NCI-H1930 (cell line): Measurements from ENCODE around the gene SMC1B.
"Not testable (repeated sequence)": the region's sequence is repeated elsewhere in the genome, so short reads cannot be mapped to it uniquely, and the experiment has no call there.

ENCODE experiments used
- DNase-seq, 2 experiments: peaks; one replicate each; lab custom pipeline; 2025; lab: John Stamatoyannopoulos, UW

Gene SMC1B, protein sequence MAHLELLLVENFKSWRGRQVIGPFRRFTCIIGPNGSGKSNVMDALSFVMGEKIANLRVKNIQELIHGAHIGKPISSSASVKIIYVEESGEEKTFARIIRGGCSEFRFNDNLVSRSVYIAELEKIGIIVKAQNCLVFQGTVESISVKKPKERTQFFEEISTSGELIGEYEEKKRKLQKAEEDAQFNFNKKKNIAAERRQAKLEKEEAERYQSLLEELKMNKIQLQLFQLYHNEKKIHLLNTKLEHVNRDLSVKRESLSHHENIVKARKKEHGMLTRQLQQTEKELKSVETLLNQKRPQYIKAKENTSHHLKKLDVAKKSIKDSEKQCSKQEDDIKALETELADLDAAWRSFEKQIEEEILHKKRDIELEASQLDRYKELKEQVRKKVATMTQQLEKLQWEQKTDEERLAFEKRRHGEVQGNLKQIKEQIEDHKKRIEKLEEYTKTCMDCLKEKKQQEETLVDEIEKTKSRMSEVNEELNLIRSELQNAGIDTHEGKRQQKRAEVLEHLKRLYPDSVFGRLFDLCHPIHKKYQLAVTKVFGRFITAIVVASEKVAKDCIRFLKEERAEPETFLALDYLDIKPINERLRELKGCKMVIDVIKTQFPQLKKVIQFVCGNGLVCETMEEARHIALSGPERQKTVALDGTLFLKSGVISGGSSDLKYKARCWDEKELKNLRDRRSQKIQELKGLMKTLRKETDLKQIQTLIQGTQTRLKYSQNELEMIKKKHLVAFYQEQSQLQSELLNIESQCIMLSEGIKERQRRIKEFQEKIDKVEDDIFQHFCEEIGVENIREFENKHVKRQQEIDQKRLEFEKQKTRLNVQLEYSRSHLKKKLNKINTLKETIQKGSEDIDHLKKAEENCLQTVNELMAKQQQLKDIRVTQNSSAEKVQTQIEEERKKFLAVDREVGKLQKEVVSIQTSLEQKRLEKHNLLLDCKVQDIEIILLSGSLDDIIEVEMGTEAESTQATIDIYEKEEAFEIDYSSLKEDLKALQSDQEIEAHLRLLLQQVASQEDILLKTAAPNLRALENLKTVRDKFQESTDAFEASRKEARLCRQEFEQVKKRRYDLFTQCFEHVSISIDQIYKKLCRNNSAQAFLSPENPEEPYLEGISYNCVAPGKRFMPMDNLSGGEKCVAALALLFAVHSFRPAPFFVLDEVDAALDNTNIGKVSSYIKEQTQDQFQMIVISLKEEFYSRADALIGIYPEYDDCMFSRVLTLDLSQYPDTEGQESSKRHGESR

GRCh38 chr22:45413368-45414211 is at the start of gene SMC1B, which contains the start of gene RIBC2:
Gene SMC1B, minus strand, starts transcription at chr22:45413599. Its CDS starts 32 bp downstream, at chr22:45413567.
Gene RIBC2, plus strand, starts transcription at chr22:45413693. Its CDS starts 194 bp downstream, at chr22:45413887.
- DNase-seq: peak; percentile 95 to 96

- no peak for DNase-seq
Measured at GRCh38 chr22:45462034-45462655, 48.7 kb upstream of the SMC1B start.

DNA sequence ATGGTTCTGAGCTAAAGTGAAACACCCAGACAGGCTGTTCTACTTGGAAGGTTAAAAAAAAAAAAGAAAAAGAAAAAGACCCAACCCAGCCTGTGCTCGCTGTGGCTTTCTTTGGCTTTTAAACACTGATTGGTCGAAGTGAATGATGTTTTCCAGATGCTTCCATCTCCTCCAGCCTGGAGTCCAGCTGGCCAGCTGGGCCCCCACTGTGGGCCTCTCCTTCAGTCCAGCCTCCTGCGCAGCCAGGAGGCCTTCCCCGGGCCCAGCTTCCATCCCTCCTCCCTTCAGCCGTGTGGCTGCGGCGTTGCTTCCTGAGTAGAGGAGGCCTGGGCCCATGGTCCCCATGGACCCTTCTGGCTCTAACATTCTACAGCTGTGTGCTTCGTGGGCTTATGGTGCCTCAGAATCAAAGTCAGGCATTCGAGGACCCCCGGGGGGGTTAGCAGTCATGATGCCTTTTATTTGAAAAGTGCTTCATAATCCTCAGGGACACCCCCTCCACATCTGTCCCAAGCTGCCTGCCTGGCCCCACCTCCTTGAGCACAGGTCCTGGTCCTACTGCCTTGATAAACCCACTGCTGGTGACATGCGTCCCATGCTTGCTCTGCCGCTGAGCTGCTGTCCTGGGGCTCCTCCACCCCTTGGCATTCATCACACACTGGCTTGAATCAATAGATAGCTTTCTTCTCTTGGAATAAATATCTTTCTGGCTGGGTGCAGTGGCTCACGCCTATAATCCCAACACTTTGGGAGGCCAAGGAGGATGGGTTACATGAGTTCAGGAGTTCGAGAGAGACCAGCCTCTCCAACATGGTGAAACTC is 47.1 kb upstream of the SMC1B start:
- DNase-seq: no peak

- no peak for DNase-seq
Measured at GRCh38 chr22:45459235-45459634, 45.8 kb upstream of the SMC1B start.

DNA sequence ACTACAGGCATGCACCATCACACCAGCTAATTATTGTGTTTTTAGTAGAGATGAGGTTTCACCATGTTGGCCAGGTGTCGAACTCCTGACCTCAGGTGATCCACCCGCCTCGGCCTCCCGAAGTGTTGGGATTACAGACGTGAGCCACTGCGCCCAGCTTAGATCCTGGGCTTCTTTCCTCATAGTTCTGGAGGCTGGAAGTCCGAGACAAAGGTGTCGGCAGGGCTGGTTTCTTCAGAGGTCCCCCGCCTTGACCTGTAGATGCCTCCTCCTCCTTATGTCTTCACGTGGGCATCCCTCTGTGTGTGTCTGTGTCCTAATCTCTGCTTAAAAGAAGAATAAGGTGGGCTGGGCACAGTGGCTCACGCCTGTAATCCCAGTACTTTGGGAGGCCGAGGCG is 45.1 kb upstream of the SMC1B start:
- DNase-seq: no peak

- no peak for DNase-seq
Measured at GRCh38 chr22:45456811-45457210, 43.4 kb upstream of the SMC1B start.

DNA sequence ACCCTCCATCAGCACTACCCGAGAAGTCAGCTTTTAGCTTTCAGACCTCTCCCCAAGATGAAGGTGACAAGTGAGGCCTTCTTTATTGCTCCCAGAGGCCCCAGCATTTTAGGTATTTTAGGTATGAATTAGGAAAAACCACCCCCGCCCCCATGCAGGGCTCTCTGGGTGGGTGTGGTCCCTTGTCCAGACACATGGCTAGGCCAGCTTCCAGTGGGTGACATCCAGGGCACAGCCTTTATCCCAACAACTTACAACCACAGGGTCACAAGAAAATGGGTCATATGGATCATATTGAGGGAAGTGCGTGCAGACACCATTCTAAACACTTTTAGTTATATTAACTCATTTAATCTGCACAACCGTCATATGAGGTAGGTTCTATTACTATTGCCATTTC is 42.2 kb upstream of the SMC1B start:
- no peak for DNase-seq

GRCh38 chr22:45455212-45455611 is 41.8 kb upstream of the SMC1B start:
- no peak for DNase-seq

GRCh38 chr22:45454275-45454674 is 40.9 kb upstream of the SMC1B start:
- DNase-seq: no peak

DNA sequence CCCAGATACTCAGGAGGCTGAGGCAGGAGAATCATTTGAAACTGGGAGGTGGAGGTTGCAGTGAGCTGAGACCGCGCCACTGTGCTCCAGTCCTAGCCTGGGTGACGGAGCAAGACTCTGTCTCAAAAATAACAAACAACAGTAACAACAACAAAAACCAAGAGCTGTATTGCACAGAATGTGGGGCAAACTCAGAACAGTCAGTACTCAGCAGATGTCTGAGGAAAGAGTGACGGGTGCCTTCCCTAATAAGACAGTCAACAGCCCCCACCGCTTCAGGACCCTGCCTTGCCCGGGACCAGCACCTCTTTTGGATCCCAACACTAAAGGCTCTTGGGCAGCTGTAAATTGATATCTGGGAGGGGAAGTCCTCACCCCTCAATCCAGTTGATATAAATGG is 40.4 kb upstream of the SMC1B start:
- DNase-seq: no peak

DNA sequence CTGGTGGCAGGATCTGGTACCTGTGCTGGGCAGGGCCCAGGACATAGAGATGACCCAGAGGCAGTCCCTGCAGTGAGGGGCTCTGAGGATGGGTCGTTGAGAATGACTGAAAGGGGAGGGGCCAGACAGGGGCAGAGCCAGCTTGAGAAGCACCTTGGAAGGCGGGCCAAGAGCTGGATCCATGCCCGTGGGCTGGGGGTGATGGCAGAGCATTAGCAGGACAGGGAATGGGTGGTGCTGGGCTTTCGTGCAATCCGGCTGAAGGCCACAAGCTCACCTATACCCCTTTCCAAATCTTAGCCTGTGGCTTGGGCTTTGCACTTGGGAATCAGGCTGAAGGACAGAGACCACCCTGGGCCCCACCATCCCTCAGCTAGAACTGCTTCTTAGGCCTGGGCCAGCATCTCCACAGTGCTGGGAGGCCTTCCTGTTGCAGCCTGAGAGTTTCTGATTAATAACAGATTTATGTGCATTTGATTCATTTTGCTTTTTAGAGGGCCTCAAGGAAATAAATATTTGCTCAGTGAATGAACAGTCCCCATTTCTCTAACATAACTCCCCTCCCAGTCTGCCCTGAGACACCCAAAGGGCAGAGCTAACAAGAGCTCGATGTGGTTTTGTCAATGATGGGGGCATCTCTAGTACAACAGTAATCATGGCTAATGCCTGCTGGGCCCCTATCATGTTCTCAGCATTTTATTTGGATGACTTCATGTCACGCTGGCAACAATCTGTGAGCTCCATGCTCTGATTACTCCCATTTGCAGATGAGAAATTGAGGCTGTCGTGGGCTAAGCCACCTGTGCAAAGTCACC is 39.4 kb upstream of the SMC1B start:
- DNase-seq: no peak

DNA sequence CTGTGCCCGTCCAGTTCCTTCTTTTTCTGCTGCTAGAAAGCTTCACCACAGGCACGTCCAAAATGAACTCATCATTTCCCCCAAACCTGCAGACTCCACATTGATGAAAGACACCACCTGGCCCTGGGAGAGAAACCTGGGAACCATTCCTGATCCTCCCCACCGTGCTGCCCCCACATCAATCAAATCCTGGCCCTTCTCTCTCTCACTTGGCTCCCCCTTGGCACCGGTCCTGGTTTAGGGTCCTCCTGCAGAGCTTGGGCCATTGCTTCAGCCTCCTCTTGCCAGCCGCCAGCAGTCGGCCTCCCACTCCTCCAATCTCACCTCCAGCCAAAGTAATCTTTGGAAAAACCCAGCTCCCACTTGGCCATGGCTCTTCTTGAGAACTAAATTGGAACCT is 38.6 kb upstream of the SMC1B start:
- DNase-seq: no peak

GRCh38 chr22:45450921-45451651 is 37.7 kb upstream of the SMC1B start:
- DNase-seq: no peak

DNA sequence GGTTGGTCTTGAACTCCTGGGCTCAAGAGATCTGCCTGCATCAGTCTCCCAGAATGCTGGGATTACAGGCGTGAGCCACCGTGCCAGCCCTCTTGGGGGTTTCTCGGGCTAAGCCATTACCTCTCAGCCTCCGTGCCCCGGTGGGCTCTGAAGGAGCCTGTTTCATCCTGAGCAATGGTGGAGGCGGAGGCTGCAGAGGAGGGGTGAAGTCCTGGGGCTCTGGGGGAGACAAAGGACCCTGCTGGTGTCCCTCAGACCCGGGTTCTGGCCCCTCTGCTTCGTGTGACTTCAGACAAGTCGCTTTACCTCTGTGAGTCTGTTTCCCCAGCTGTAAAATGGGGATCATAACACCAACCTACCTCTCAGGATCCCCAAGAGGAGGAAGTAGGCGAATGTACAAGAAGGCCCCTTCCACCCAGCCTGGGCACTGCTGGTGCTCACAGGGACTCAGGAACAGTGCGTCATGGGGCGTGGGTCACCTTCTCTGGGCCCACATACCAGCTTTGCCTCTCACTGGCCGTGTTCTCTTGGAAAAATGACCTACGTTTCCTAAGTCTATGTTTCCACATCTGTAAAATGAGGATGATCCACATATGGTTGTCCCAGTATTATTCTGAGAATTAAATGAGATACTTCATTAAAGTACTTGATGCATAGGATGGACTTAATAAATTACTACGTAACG is 36.8 kb upstream of the SMC1B start:
- DNase-seq: no peak

DNA sequence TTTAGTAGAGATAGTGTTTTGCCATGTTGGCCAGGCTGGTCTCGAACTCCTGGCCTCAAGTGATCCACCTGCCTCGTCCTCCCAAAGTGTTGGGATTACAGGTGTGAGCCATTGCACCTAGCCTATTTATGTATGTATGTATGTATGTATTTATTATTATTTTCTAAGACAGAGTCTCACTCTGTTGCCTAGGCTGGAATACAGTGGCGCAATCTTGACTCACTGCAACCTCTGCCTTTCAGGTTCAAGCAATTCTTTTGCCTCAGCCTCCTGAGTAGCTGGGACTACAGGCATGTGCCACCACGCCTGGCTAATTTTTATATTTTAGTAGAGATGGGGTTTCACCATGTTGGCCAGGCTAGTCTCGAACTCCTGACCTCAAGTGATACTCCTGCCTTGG is 36.0 kb upstream of the SMC1B start:
- not testable (repeated sequence) for DNase-seq

- no peak for DNase-seq
Measured at GRCh38 chr22:45448431-45448830, 35.0 kb upstream of the SMC1B start.

- not testable (repeated sequence) for DNase-seq
Measured at GRCh38 chr22:45447596-45447995, 34.2 kb upstream of the SMC1B start.

- DNase-seq: no peak
Measured at GRCh38 chr22:45446216-45446615, 32.8 kb upstream of the SMC1B start.
